Ammon's horn (tissue), 1 donor: Measurements from ENCODE around the gene LY6G6C.

Experiments used
- DNase-seq: peaks from one replicate; pipeline ENCODE4 v3.0.0-alpha.2; 2016; ENCODE audit warnings: low spot score

Gene LY6G6C, protein sequence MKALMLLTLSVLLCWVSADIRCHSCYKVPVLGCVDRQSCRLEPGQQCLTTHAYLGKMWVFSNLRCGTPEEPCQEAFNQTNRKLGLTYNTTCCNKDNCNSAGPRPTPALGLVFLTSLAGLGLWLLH

DNA sequence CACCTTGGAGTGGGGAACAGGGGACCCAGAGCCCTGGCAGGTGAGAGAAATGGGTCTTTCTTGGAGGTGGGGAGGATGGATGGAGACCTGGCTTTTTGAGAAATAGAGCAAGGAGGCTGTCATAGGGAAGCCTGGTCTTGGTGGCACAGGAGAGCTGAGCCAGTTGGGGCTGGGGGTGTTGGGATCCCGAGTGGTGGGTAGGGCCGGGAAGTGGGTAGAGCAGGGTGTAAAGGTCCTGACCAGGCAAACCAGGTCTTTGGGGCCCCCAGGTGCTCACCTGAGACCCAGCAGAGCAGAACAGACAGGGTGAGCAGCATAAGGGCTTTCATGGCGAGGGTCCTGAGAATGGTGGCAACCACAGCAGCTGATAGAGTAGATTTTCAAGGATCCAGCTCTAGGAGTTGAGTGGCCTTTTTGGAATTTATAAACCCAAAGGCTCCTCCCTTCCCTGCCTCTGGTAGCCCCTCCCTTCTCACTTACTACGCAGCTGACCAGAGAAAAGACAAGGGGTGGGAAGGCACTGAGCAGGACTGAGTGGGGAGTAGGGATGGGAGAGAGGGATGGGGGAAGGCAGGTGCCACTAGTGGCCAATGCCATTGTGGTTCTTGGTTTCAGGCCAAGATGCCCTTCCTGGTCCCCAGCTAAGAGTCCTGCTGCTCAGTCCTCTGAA lies at the start of gene LY6G6C:
Gene LY6G6C (minus strand): TSS at position 396 of the 670 bp plus-strand sequence. CDS start 67 bp downstream, at position 329.
- DNase-seq: no peak

DNA sequence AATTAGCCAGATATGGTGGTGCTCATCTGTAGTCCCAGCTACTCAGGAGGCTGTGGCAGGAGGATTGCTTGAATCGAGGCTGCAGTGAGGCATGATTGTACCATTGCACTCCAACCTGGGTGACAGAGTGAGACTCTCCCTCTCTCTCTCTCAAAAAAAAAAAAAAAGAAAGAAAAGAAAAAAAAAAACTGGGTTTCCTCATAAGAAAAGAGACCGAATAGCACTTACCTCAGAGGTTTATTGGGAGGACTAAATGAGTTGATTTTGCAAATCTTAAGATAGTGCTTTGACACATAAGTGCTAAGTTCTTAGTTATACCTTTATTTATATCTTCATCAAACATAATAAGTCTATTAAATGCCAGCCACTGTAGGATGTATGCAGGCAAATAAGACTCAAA lies 49.3 kb upstream of the LY6G6C start:
- DNase-seq: no peak

DNA sequence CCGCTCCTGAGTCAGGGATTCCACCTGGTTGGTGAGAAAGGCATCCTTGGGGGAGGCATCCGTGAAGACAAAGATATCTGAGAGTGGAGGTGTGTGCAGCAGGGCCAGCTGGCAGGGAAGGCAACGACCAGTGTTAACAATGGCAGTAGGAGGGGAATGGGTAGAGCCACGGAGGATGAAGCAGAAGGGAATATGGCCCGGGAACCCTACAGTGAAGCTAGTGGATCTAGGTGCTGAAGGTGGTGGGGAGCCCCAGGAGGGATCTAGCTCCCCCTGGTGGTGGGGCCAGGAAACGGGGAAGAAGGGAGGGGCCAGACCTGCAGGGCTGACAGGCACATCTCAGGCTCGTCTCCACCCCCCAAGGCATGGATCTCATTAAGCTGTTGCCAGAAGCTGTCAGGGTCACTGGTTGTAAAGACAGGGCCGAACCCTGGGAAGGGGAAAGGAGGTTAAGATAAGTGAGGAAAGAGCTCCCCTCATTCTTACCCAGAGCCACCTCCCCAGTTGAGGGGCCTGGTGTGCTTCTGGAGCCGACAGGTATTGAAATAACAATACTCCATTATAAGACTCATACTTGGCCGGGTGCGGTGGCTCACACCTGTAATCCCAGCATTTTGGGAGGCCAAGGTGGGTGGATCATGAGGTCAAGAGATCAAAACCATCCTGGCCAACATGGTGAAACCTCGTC lies 48.3 kb upstream of the LY6G6C start:
- DNase-seq: peak; percentile 31

DNA sequence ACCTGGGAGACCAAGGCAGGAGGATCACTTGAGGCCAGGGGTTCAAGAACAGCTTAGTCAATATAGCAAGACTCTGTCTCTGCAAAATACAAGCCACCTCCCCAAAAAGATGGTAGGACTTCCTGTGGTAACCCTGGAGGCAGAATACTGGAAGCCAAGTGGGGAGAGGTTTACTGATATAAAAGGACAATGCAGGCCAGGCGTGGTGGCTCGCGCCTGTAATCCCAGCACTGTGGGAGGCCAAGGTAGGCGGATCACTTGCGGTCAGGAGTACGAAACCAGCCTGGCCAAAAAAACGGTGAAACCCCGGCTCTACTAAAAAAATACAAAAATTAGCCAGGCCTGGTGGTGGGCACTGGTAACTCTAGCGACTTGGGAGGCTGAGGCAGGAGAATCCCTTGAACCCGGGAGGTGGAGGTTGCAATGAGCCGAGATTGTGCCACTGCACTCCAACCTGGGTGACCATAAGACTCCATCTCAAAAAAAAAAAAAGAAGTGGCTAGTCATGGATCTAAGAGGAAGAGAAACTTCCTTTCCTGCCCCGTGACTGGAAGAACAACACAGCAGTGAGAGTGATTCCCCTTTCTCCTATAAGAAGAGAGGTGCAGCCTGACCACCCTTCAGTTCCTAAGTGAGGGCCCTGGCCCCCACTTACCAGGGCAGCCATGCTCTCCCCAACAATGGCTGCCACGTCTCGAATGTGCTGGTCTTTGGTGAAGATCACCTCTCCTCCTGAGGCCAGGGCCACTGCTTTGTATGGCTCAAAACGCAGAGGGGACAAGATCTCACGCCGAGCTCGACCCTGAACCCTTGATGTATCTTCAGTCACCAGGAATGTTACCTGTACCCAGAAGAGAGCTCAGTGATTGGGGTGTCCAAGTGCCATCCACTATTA lies 47.1 kb upstream of the LY6G6C start:
- peak; percentile 43 for DNase-seq

DNA sequence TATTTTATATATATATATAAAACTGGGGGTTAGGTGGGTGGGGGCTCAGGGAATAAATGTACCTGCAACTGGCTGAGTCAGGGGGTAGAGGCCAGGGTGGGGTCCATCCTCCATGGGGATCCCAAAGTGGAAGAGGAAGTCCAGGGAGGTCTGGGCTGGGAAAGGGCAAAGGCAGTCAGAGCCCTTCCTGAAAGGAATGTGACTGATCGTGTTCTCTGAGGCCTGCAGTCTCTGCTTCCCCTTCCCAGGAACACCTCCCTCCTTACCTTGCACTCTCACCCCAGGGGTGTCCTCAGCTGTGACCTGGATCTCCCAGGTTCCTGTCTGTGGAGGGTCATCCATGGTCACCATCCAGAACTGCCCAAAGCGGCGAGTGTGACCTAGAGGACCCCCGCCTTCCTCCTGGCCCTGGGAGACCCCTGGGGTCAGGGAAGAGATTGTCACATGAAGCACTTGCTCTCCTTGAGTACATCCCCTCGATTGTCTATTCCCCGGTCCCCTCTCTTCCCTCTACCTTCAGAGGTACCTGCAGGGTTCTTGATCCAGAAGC lies 45.6 kb upstream of the LY6G6C start:
- DNase-seq: no peak

DNA sequence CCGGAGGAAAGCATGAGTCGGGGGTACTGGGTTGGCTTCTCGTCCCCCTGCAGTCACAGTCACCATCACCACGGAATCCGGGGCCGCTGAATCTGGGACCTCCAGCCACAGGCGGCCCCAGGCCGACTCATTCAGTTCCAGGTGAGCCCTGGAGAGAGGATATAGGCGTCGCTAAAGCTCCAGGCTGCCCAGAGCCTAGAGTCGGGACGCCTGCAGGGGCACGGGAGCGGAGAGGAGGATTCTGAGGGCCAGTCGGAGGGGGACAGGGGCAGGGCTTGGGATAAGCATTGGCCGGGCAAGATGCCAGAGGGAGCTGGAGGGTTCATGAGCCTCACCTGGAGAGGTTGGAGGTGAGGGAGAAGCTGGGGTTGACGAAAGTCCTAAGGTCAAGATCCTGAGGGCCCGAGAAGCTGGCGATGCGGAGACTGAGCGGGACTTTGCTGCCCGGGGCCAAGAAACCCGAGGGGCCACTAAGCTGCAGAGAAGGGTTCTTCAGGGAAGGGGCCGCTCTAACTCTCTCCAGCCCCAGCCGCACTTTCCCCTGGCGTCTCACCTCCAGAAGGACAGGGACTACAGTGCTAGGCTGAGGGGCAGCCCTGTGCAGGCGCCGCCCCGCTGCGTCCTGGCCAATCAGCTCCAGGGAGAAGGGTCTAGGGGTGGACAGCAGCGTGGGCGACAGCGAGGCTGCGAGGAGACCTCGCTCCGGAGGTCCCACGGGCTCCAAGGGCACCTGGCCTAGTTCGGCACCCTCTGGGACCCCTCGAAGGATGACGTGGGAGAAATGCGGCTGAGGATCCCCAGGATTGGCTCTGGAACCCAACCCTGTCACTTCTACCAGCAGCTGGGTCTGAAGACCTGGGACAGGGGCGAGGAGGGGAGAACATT lies 44.6 kb upstream of the LY6G6C start:
- DNase-seq: no peak

DNA sequence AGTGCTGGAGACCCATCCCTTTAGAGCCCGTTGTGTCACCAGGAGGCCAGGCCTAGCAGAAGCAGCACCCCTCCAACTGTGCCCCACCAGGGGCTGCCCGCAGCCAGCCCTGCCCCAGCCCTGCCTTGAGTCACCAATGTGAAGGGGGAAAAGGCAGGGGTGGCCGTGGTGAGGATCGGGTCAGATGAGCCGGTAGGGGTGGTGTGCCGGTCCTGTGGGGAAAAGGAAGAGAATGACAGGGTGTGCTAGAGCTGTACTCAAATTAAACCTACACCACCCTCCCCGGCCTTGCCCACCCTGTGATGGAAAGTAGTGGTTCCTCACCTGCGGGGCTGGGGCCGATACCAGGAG lies 44.0 kb upstream of the LY6G6C start:
- no peak for DNase-seq

DNA sequence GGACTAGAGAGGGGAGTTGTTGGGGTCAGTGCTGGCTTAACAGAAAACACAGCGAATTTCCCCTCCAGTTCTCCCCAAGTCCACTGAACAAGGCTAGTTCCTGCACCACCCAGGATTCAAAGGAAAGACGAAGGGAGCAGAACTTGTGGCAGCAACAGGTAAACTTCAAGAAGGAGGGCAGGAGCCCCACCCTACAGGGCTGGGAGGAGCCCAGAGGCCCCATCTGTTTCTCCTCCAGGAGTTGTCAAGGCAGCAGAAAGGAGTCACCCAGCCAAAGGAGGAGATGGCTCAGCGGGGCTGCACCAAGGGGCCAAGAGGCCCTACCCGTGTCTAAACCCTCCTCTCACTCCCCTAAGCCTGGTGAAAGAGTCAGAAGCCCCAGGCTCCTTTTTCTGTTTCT lies 42.7 kb upstream of the LY6G6C start:
- no peak for DNase-seq

DNA sequence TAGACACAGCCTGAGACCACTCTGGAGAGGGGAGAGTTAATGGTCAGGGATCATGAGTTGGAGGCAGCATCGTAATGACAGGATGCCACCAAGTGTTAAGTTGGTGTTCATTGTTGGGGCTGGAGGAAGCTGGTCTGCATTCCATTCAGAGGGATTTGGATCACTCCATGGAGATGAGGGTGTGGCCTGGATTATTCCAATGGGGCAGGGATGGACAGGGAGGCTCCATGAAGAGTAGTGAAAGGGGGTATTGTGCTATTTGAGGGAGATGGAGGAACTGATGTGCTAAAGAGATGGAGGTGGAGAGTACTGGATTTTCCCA lies 42.0 kb upstream of the LY6G6C start:
- DNase-seq: peak; percentile 40

DNA sequence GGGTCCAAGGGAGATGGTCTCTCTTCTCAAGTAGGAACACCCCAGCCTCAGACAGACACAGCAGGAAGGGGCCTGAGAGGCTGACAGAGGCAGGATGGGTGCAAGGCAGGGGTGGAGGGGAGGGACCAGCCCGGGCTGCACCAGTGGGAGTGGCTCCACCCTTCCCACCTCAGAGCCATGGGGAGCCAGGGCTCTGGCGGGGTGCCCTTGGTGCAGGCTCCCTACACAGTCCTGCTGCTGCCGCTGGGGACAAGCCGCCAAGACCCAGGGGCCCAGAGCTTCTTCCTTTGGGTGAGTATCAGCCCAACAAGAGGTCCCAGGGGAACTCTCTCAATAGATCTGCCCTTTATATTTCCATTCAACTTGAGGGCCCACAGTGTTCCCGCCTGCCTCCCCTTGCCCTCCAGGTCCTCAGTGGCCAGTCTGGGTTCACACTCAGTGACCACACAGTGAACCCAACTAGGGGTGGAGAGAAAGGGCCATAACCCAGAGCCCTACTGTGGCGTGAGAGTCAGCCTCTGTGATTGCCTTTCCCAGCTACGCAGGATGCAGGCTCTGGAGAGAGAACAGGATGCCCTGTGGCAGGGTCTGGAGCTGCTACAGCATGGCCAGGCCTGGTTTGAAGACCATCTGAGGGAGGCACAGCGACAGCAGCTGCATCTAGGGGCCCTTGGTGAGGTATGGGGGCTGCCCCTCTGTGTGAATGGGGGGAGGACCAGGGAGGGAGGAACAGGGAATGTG lies 41.5 kb upstream of the LY6G6C start:
- no peak for DNase-seq

DNA sequence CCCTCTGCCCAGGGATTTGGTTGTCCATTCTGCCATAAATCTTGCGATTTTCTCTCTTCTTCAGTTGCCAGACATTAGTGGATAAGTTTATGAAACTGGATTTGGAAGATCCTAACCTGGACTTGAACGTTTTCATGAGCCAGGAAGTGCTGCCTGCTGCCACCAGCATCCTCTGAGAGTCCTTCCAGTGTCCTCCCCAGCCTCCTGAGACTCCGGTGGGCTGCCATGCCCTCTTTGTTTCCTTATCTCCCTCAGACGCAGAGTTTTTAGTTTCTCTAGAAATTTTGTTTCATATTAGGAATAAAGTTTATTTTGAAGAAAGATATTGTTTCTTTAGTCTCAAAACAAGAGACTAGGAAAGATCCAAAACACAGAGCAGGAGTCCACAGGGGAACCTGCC lies 40.8 kb upstream of the LY6G6C start, which contains the start of gene SAPCD1:
Gene SAPCD1 (plus strand): TSS at position 301 of the 400 bp plus-strand sequence. CDS start 399 bp downstream, outside the sequence.
- DNase-seq: no peak

DNA sequence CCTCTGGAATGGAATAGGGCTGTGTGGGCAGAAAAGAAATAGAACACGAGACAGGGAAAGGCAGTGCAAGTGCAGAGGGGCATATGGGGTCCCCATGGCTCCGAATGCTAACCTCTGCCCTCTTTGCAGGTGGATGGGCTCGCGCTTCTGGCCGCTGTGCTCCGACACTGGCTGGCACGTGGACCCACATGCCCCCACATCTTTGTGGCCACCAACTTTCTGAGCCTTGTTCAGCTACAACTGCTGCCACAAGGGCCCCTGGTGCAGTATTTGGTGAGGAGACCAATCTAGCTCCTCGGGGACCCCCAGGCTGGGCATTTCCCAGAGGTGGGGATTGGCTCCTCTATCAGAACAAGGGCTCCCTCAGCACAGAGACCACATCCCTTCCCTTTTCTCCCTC lies 39.8 kb upstream of the LY6G6C start:
- DNase-seq: no peak

DNA sequence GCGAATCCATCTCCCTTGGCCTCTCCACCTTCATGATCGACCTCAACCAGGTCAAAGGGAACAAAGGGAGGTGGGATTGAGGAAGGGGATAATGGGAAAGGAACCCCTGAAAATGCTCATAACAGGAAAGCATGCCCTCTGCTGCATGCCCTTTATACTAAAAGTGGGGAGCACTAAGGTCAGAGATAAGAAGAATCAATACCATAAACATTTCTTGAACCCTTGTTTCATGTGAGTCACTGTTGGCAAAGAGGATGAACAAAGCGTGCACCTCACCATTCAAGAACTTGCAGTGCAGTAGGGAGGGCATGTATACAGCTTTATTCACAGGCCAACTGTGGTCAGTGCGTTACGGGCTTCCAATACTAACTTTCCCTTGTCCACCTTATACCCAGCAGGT lies 39.2 kb upstream of the LY6G6C start:
- no peak for DNase-seq

DNA sequence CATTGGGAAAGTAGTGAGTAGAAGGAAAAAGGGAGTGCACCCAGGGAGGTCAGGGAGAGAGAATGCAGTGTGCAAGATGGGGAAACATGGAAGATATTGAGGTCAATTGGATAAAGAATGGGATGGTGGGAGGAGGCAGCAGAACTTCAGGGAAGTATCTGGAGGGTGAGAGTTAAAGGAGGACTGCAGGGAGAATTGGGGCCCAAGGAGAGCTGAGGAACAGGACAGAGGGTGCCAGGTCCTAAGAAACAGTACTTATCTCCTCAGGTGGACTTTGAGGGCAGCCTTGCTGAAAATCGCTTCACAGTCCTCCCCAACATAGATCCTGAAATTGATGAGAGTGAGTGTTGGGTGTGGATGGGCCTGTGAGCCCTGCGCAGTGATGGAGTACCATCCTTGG lies 36.7 kb upstream of the LY6G6C start:
- DNase-seq: no peak

DNA sequence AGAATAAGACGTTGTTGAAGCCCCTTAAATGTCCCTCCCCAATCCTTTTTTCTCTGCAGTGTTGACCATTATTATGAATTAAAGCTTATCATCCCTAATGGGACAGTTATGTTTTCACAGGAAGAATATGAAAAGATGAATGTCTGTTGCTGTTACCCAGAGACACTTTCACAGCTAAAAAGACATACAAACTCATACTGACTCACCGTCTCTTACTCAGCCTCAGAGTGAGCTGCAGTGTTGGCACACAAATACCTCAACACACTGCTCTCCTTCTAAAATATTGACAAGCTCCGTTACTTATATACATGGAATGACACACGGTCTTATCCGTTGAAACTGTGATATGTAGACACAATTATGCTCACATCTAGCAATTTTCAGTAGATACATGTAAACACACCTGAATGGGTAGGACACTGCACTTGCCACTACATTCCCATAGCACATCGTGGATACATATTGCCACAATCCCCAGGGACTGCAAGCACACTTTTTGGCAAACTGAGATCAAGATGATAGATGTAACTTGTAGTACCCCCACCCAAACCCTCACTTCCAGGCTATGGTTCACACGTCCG lies 31.3 kb upstream of the LY6G6C start:
- no peak for DNase-seq

DNA sequence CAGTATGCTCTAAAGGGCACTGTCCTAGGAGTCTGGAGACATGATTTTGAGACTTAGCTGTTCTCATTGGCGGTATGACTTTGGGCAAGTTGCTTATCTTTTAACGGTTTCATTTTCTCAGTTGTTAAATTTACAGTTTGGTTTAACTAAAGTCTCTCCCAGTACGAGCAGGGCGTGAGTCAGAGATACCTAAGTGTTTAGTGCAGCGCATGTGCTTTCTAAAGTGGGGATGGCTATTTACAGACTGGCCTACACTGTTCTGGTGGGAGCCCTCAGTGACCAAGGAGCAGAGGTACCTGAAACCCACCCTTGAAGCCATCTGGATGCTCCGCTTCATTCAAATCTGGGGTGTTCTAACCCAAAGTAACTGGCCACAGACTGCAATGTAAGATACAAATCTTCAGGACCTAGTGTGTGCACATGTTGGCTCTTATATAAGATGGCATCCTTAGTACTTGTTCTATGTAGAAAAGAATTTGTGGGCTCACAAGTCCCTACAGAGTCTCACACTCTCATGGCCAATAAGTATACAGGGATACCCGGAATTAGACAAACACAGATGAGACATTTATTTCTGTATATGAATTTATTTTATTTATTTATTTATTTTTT lies 29.0 kb upstream of the LY6G6C start:
- no peak for DNase-seq

DNA sequence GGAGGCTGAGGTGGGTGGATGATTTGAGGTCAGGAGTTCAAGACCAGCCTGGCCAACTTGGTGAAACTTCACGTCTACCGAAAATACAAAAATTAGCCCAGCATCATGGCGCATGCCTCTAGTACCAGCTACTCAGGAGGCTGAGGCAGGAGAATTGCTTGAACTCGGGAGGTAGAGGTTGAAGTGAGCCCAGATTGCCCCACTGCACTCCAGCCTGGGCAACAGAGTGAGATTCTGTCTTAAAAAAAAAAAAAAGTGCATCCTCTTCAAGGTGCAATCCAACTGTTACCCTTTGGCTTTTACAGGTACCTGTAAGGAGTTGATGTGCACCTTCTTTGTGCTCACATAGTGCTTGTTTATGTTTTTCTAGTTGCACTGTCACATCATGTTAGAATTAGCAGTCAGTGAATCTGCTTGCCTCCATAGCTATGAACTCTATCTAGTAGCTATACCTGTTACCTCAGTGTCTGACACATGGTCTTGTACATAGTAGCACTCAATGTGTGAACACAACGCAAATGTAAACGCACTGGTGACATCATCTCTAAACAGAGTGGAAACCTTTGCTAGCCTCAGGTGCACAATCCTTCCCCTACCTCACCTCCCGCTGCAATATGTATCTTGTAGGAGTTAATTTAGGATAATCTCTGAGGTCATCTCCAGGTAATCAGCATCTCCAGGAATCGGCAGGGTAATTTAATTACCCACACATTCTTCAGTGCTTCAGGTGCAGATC lies 27.9 kb upstream of the LY6G6C start:
- DNase-seq: no peak

DNA sequence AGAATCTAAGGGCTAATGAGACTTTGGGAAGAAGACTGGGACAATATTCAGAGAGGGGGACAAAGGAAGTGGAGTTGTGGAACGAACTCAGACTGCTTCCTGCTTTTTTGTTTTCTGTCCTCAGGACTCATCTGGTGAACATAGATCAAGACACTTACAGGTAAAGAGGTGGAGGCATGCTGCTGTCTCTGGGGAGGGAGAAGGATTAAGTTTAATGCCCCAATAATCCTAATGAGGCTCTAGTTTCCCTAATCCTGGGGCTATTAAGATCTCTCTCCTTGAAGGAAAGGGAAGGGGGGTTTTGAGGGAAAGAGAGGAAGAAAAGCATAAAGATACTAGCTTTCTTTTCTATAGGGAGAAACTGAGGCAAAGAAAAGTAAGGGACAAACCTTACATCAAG lies 22.9 kb upstream of the LY6G6C start:
- no peak for DNase-seq

DNA sequence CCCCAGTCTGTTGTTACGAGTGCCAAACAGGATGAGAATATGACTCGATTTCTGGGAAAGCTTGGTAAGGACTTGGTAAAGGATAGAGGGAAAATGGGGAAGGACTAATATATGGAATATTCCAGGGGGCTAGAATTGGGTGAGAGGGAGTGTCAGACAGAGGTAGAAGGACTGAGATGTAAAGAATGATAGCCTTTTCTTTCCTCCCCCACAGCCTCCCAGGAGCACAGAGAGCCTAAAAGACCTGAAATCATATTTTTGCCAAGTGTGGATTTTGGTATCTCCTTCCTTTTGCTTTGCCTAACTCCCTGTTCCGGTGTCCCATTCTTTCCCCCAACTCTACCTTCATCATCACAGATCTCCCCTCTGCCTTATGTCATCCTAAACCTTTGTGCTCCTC lies 21.3 kb upstream of the LY6G6C start:
- DNase-seq: no peak
